DMS53 (cell line): ENCODE measurements around the gene LRFN2.

Experiments
- DNase-seq: peaks from one replicate; lab custom pipeline; 2025; lab: John Stamatoyannopoulos, UW

The LRFN2 gene

GRCh38 chr6:40587240-40588069, at the start of gene LRFN2:
LRFN2 (minus strand) TSS chr6:40587364.
- peak; percentile 94 for DNase-seq

GRCh38 chr6:40634429-40634828, 47.3 kb upstream of the LRFN2 start:
- DNase-seq, result peak; percentile 66

- DNase-seq, result no peak
These were observed 44.6 kb upstream of the LRFN2 start for GRCh38 chr6:40631744-40632143.

GRCh38 chr6:40630488-40630887, 43.3 kb upstream of the LRFN2 start:
- DNase-seq, result no peak

GRCh38 chr6:40630051-40630450, 42.9 kb upstream of the LRFN2 start:
- DNase-seq, result no peak

- no peak for DNase-seq
These were observed 42.3 kb upstream of the LRFN2 start for GRCh38 chr6:40629463-40629862.

GRCh38 chr6:40627316-40627715, 40.2 kb upstream of the LRFN2 start:
- DNase-seq, result no peak

GRCh38 chr6:40626886-40627285, 39.7 kb upstream of the LRFN2 start:
- DNase-seq, result peak; percentile 12

GRCh38 chr6:40623932-40624331, 36.8 kb upstream of the LRFN2 start:
- DNase-seq, result no peak

GRCh38 chr6:40623178-40623577, 36.0 kb upstream of the LRFN2 start:
- DNase-seq, result no peak

- DNase-seq, result no peak
These were observed 33.5 kb upstream of the LRFN2 start for GRCh38 chr6:40620574-40621240.

GRCh38 chr6:40614671-40615070, 27.5 kb upstream of the LRFN2 start:
- no peak for DNase-seq

GRCh38 chr6:40611912-40612311, 24.7 kb upstream of the LRFN2 start:
- no peak for DNase-seq

- no peak for DNase-seq
These were observed 24.3 kb upstream of the LRFN2 start for GRCh38 chr6:40611434-40611833.

GRCh38 chr6:40610229-40610628, 23.1 kb upstream of the LRFN2 start:
- DNase-seq, result no peak

- no peak for DNase-seq
These were observed 19.8 kb upstream of the LRFN2 start for GRCh38 chr6:40606981-40607380.

GRCh38 chr6:40606526-40606925, 19.4 kb upstream of the LRFN2 start:
- no peak for DNase-seq

GRCh38 chr6:40604082-40604481, 16.9 kb upstream of the LRFN2 start:
- DNase-seq, result no peak

GRCh38 chr6:40599555-40599954, 12.4 kb upstream of the LRFN2 start:
- DNase-seq, result no peak

- DNase-seq, result no peak
These were observed 11.4 kb upstream of the LRFN2 start for GRCh38 chr6:40598516-40598915.

GRCh38 chr6:40597301-40597700, 10.1 kb upstream of the LRFN2 start:
- no peak for DNase-seq

GRCh38 chr6:40588480-40588879, 1.3 kb upstream of the LRFN2 start:
- peak; percentile 66 for DNase-seq

- DNase-seq, result no peak
These were observed 863 bp upstream of the LRFN2 start for GRCh38 chr6:40588070-40588384.
